A673 (cell line): ENCODE results near the gene CBX1. TPM values are rescaled to one million over a fixed set of nuclear protein-coding genes. Genes with fewer than 3 reads are reported as not detected.
"Not testable (repeated sequence)": the region's sequence is repeated elsewhere in the genome, so short reads cannot be mapped to it uniquely, and the experiment has no call there.

ENCODE experiments used
- BruUV-seq: library from RNA; stranded (reverse); fragments of 400-500 nt; replicated peaks from 2 replicates; lab custom pipeline; 2021; lab: Mats Ljungman, UMichigan
- CTCF ChIA-PET: fragments of 300-600 bp; sonication (Branson Sonifier 250); formaldehyde crosslinking; loops from one replicate; lab custom pipeline; 2022; ENCODE audit warnings: antibody characterized with exemption; lab: Charles Lee
- POLR2A ChIA-PET: fragments of 300-600 bp; sonication (Branson Sonifier 250); formaldehyde crosslinking; loops from one replicate; lab custom pipeline; 2022; ENCODE audit warnings: antibody characterized with exemption; ENCODE audit not compliant: low non-redundant PET; lab: Charles Lee
- DNase-seq: peaks from one replicate; pipeline ENCODE4 v3.0.0-alpha.2; 2015; ENCODE audit warnings: low spot score
- H3K27ac ChIP-seq: fragments of 200-600 bp; sonication (generic); 2 replicates; pipeline ENCODE4 v1.5.1; 2016; ENCODE audit warnings: mixed run types, low read depth, mild to moderate bottlenecking, mixed read lengths, antibody characterized with exemption, low read length; ENCODE audit not compliant: poor library complexity, severe bottlenecking
- H3K27me3 ChIP-seq: fragments of 200-600 bp; sonication (generic); replicated peaks from 2 replicates; pipeline ENCODE4 v1.6.1; 2017; ENCODE audit warnings: mixed run types, low read depth, mild to moderate bottlenecking, mixed read lengths, antibody characterized with exemption, low read length; ENCODE audit not compliant: insufficient read depth, poor library complexity
- H3K36me3 ChIP-seq: fragments of 200-600 bp; sonication (generic); 2 replicates; pipeline ENCODE4 v1.6.1; 2016; ENCODE audit warnings: mixed run types, mild to moderate bottlenecking, mixed read lengths, antibody characterized with exemption, low read length; ENCODE audit not compliant: insufficient read depth, poor library complexity, severe bottlenecking
- H3K4me1 ChIP-seq: fragments of 200-600 bp; sonication (generic); 2 replicates; pipeline ENCODE4 v1.6.1; 2017; ENCODE audit warnings: mixed run types, mild to moderate bottlenecking, mixed read lengths, antibody characterized with exemption, low read length; ENCODE audit not compliant: insufficient read depth, poor library complexity, severe bottlenecking
- H3K4me3 ChIP-seq: fragments of 200-600 bp; sonication (generic); 2 replicates; pipeline ENCODE4 v1.5.1; 2016; ENCODE audit warnings: low read depth, mixed run types, mild to moderate bottlenecking, mixed read lengths, low read length; ENCODE audit not compliant: poor library complexity, severe bottlenecking
- H3K9me3 ChIP-seq: fragments of 200-600 bp; sonication (generic); 2 replicates; pipeline ENCODE4 v1.6.1; 2016; ENCODE audit warnings: mixed run types, low read depth, mild to moderate bottlenecking, mixed read lengths, antibody characterized with exemption, low read length; ENCODE audit not compliant: poor library complexity, severe bottlenecking
- EZH2 ChIP-seq: fragments of 200-600 bp; sonication (generic); IDR thresholded peaks from 2 replicates; pipeline ENCODE4 v1.6.1; 2017; ENCODE audit warnings: borderline replicate concordance, low read depth, mild to moderate bottlenecking, mixed read lengths, antibody characterized with exemption, low read length; ENCODE audit not compliant: poor library complexity, severe bottlenecking
- intact Hi-C: fragments of 100-400 bp; cut with micrococcal nuclease; formaldehyde crosslinking; loops from one replicate; pipeline ENCODE4 v1.10.0; 2022; ENCODE audit not compliant: unreplicated experiment
- total RNA-seq: library from RNA; stranded (reverse); gene quantifications from 2 replicates; pipeline ENCODE4 v1.2.3, GENCODE V29; 2021
- TF ChIP-seq, protein P1 (sequence below): fragments of 300-800, 200-600 bp; sonication (generic); conservative IDR thresholded peaks from 2 replicates; pipeline ENCODE4 v1.5.1; 2017; ENCODE audit warnings: low read depth, mild to moderate bottlenecking, antibody characterized with exemption, low read length, moderate library complexity, mixed read lengths

Gene CBX1
- total RNA-seq, 1 experiment from 2014 or later: 121 TPM

GRCh38 chr17:48093341-48094045, 7.8 kb downstream of the CBX1 start:
- no peak overlapping the region for H3K4me3 ChIP-seq
- H3K27me3 ChIP-seq: no peaks in the 10 kb centered on the region
- no peaks in the 10 kb centered on the region for H3K9me3 ChIP-seq
- peaks cover 5% of the 10 kb centered on the region for H3K4me1 ChIP-seq
- no peak for DNase-seq
- ChIA-PET CTCF (interaction anchor here (0.8 to 1.0 kb wide), 2 partner anchors 13 to 68 kb away, joined by 5 to 8 read pairs; no protein-coding TSS in a partner anchor), POLR2A (no interaction called here)
- H3K27ac ChIP-seq: no peak overlapping the region
- peaks cover 20% of the 10 kb centered on the region for H3K36me3 ChIP-seq
- TF ChIP-seq EZH2: no peak
- TF ChIP-seq, protein P1, sequence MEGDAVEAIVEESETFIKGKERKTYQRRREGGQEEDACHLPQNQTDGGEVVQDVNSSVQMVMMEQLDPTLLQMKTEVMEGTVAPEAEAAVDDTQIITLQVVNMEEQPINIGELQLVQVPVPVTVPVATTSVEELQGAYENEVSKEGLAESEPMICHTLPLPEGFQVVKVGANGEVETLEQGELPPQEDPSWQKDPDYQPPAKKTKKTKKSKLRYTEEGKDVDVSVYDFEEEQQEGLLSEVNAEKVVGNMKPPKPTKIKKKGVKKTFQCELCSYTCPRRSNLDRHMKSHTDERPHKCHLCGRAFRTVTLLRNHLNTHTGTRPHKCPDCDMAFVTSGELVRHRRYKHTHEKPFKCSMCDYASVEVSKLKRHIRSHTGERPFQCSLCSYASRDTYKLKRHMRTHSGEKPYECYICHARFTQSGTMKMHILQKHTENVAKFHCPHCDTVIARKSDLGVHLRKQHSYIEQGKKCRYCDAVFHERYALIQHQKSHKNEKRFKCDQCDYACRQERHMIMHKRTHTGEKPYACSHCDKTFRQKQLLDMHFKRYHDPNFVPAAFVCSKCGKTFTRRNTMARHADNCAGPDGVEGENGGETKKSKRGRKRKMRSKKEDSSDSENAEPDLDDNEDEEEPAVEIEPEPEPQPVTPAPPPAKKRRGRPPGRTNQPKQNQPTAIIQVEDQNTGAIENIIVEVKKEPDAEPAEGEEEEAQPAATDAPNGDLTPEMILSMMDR: no peak
- intact Hi-C loops: no loop called here
- TSS peak; percentile 1 for BruUV-seq

GRCh38 chr17:48084932-48085331, 16.3 kb downstream of the CBX1 start:
- CTCF ChIA-PET: no interaction called here
- BruUV-seq: TSS peak; percentile 15
- TF ChIP-seq, protein P1: no peak
- no peak for TF ChIP-seq EZH2
- H3K4me1 ChIP-seq: peaks cover 15% of the 10 kb centered on the region
- POLR2A ChIA-PET: no interaction called here
- H3K4me3 ChIP-seq: no peak overlapping the region
- intact Hi-C loops: no loop called here
- H3K36me3 ChIP-seq: no peaks in the 10 kb centered on the region
- H3K27me3 ChIP-seq: no peaks in the 10 kb centered on the region
- no peak for DNase-seq
- H3K9me3 ChIP-seq: no peaks in the 10 kb centered on the region
- H3K27ac ChIP-seq: no peak overlapping the region

DNA sequence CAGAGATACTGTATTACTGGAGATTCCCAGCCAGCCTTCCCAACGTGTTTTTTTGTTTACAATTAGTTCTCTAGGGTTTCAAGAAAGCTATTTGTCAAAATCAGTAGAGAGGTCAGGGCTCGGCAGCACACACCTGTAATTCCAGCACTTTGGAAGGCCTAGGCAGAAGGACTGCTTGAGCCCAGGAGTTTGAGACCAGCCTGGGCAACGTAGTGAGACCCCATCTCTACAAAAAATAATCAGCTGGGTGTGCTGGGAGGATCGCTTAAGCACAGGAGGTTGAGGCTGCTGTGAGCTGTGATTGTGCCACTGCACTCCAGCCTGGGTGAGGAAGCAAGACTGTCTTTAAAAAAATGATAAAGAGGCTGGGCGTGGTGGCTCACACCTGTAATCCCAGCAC, 19.4 kb downstream of the CBX1 start:
- ChIA-PET POLR2A (no interaction called here), CTCF (interaction anchor here (0.6 kb wide), 1 partner anchor 51 kb away, joined by 3 read pairs; no protein-coding TSS in a partner anchor)
- Histone ChIP-seq H3K4me1 (peaks cover 11% of the 10 kb centered on the region), H3K9me3 (no peaks in the 10 kb centered on the region), H3K36me3 (peaks cover 2% of the 10 kb centered on the region), H3K4me3 (no peak overlapping the region), H3K27ac (no peak overlapping the region), H3K27me3 (no peaks in the 10 kb centered on the region)
- intact Hi-C loops: loop anchor here (2.0 kb wide), 1 partner anchor 49 kb away; no protein-coding TSS in a partner anchor
- no peak for DNase-seq
- TF ChIP-seq, protein P1: no peak
- no peak for TF ChIP-seq EZH2
- no TSS peak for BruUV-seq

DNA sequence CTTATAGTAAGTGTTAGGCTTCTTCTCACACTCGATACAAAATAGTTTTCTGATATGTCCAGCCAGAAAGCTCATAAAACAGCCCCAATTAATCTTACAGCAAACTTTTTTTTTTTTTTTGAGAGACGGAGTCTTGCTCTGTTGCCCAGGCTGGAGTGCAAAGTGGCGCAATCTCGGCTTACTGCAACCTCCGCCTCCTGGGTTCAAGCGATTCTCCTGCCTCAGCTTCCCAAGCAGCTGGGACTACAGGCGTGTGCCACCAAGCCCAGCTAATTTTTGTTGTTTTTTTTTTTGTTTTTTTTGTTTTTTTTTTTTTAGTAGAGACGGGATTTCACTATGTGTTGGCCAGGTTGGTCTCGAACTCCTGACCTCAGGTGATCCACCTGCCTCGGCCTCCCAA, 24.1 kb downstream of the CBX1 start:
- POLR2A ChIA-PET, BruUV-seq, H3K4me1 ChIP-seq, H3K27ac ChIP-seq, H3K4me3 ChIP-seq, intact Hi-C loops, DNase-seq, H3K9me3 ChIP-seq, H3K27me3 ChIP-seq: not testable (repeated sequence)
- CTCF ChIA-PET: interaction anchor here (0.6 kb wide), 1 partner anchor 52 kb away, joined by 4 read pairs; no protein-coding TSS in a partner anchor
- peaks cover 47% of the 10 kb centered on the region for H3K36me3 ChIP-seq
